Esophagus muscularis mucosa (tissue), 3 donors: ENCODE results near the gene EPHB2.

Experiments
- CTCF ChIP-seq, 3 experiments: fragments of 200-600 bp in 2 of 3; fragments of 450-650 bp in 1 of 3; sonication (generic) in 2 of 3; IDR thresholded peaks; one replicate each; pipeline ENCODE4 v1.5.1; 2017 to 2019; ENCODE audit warnings: antibody characterized with exemption in 3 of 3, mild to moderate bottlenecking in 2 of 3, moderate library complexity in 1 of 3
- POLR2A ChIP-seq: fragments of 450-650 bp; IDR thresholded peaks from one replicate; pipeline ENCODE4 v1.6.1; 2017; ENCODE audit warnings: antibody characterized with exemption, moderate library complexity, mild to moderate bottlenecking, low read depth

GRCh38 chr1:22839806-22840205, 129.2 kb downstream of the EPHB2 start:
- TF ChIP-seq CTCF (IDR thresholded peaks at IDR 0.05) (no peak), POLR2A (no peak)
